Measurements from ENCODE around the gene CEACAM18.
"Not testable (repeated sequence)": the region's sequence is repeated elsewhere in the genome, so short reads cannot be mapped to it uniquely, and the experiment has no call there.

Gene CEACAM18

GRCh38 chr19:51478381-51479234 is at the start of gene CEACAM18:
Gene CEACAM18, plus strand, starts transcription at chr19:51478539.
- DNase-seq = no peak

- DNase-seq = no peak
Observed at GRCh38 chr19:51430221-51430620, 48.1 kb upstream of the CEACAM18 start.

GRCh38 chr19:51431124-51431523 is 47.2 kb upstream of the CEACAM18 start:
- no peak for DNase-seq

- DNase-seq = no peak
Observed at GRCh38 chr19:51433043-51433442, 45.3 kb upstream of the CEACAM18 start.

GRCh38 chr19:51434456-51434855 is 43.9 kb upstream of the CEACAM18 start:
- DNase-seq = no peak

GRCh38 chr19:51439021-51439465 is 39.3 kb upstream of the CEACAM18 start:
- no peak for DNase-seq

- no peak for DNase-seq
Observed at GRCh38 chr19:51440052-51440451, 38.3 kb upstream of the CEACAM18 start.

- DNase-seq = no peak
Observed at GRCh38 chr19:51440846-51441409, 37.4 kb upstream of the CEACAM18 start.

GRCh38 chr19:51441410-51442390 is 36.6 kb upstream of the CEACAM18 start:
- no peak for DNase-seq

GRCh38 chr19:51447510-51447909 is 30.8 kb upstream of the CEACAM18 start:
- DNase-seq = not testable (repeated sequence)

GRCh38 chr19:51448011-51448410 is 30.3 kb upstream of the CEACAM18 start:
- DNase-seq = no peak

- DNase-seq = no peak
Observed at GRCh38 chr19:51448411-51449016, 29.8 kb upstream of the CEACAM18 start.

- DNase-seq = no peak
Observed at GRCh38 chr19:51450730-51451307, 27.5 kb upstream of the CEACAM18 start.

GRCh38 chr19:51456541-51457290 is 21.6 kb upstream of the CEACAM18 start:
- no peak for DNase-seq

- no peak for DNase-seq
Observed at GRCh38 chr19:51457351-51458013, 20.9 kb upstream of the CEACAM18 start.

GRCh38 chr19:51458051-51458645 is 20.2 kb upstream of the CEACAM18 start, which contains the start of gene SIGLEC8:
Gene SIGLEC8, minus strand, starts transcription at chr19:51458454. Its CDS starts 67 bp downstream, at chr19:51458387.
- no peak for DNase-seq

GRCh38 chr19:51458899-51459505 is 19.3 kb upstream of the CEACAM18 start:
- DNase-seq = no peak

- DNase-seq = no peak
Observed at GRCh38 chr19:51460164-51460992, 18.0 kb upstream of the CEACAM18 start.

- DNase-seq = no peak
Observed at GRCh38 chr19:51461723-51462161, 16.6 kb upstream of the CEACAM18 start.

All from NCI-H1048 (cell line).